Measurements from ENCODE around the gene PIK3CG. TPM values are rescaled to one million over a fixed set of nuclear protein-coding genes. Genes with fewer than 3 reads are reported as not detected.
"Not testable (repeated sequence)": the region's sequence is repeated elsewhere in the genome, so short reads cannot be mapped to it uniquely, and the experiment has no call there.

Gene PIK3CG
- total RNA-seq, 4 donors from 2014 or later, result 1.4 to 4.0 (median 2.5) TPM

- Histone ChIP-seq H3K27ac (no peak overlapping the region), H3K4me3 (no peak overlapping the region), H3K36me3 (no peaks in the 10 kb centered on the region), H3K27me3 (no peaks in the 10 kb centered on the region), H3K4me1 (no peaks in the 10 kb centered on the region), H3K9me3 (no peaks in the 10 kb centered on the region)
- 72 to 100% methylated on average over 2 of the region's 3 CpGs for WGBS, 2 donors (ENCODE audit: low coverage in 1 of 2)
- TF ChIP-seq CTCF (IDR thresholded peaks at IDR 0.05), result no peak
- TF ChIP-seq POLR2AphosphoS5 (IDR thresholded peaks at IDR 0.05), result no peak
- TF ChIP-seq EP300 (IDR thresholded peaks at IDR 0.05), result no peak
- no peak for TF ChIP-seq POLR2A (IDR thresholded peaks at IDR 0.05)
- no peak for ATAC-seq
Observed at GRCh38 chr7:106914018-106914607, 49.0 kb downstream of the PIK3CG start.

GRCh38 chr7:106915407-106915806 lies 50.3 kb downstream of the PIK3CG start:
- H3K27me3 ChIP-seq, result no peaks in the 10 kb centered on the region
- no peak for TF ChIP-seq POLR2AphosphoS5 (IDR thresholded peaks at IDR 0.05)
- TF ChIP-seq EP300 (IDR thresholded peaks at IDR 0.05), result no peak
- TF ChIP-seq POLR2A (IDR thresholded peaks at IDR 0.05), result no peak
- no peak for TF ChIP-seq CTCF (IDR thresholded peaks at IDR 0.05)
- H3K4me1 ChIP-seq, result no peaks in the 10 kb centered on the region
- H3K4me3 ChIP-seq, result no peak overlapping the region
- WGBS, 2 donors (ENCODE audit: low coverage in 1 of 2), result 61 to 64% methylated on average over 2 of the region's 2 CpGs
- ATAC-seq, result no peak
- H3K9me3 ChIP-seq, result peaks cover 0 to 5% (median 0%) of the 10 kb centered on the region in 3 donors
- no peak overlapping the region for H3K27ac ChIP-seq
- no peaks in the 10 kb centered on the region for H3K36me3 ChIP-seq

- H3K27ac ChIP-seq, result no peak overlapping the region
- no peak overlapping the region for H3K4me3 ChIP-seq
- WGBS, 2 donors (ENCODE audit: low coverage in 1 of 2), result 96% methylated on average over 4 of the region's 4 CpGs
- H3K4me1 ChIP-seq, result no peaks in the 10 kb centered on the region
- TF ChIP-seq POLR2A (IDR thresholded peaks at IDR 0.05), result no peak
- no peak for TF ChIP-seq EP300 (IDR thresholded peaks at IDR 0.05)
- TF ChIP-seq CTCF (IDR thresholded peaks at IDR 0.05), result no peak
- TF ChIP-seq POLR2AphosphoS5 (IDR thresholded peaks at IDR 0.05), result no peak
- no peaks in the 10 kb centered on the region for H3K36me3 ChIP-seq
- peaks cover 0 to 6% (median 0%) of the 10 kb centered on the region in 3 donors for H3K9me3 ChIP-seq
- H3K27me3 ChIP-seq, result no peaks in the 10 kb centered on the region
- ATAC-seq, result no peak
Observed at GRCh38 chr7:106915873-106916272, 50.8 kb downstream of the PIK3CG start.

- ATAC-seq, result no peak
- TF ChIP-seq EP300 (IDR thresholded peaks at IDR 0.05) (no peak), POLR2AphosphoS5 (IDR thresholded peaks at IDR 0.05) (no peak), CTCF (IDR thresholded peaks at IDR 0.05) (no peak), POLR2A (IDR thresholded peaks at IDR 0.05) (no peak)
- no peaks in the 10 kb centered on the region for H3K36me3 ChIP-seq
- 50 to 61% methylated on average over 1 of the region's 1 CpG for WGBS, 2 donors (ENCODE audit: low coverage in 1 of 2)
- no peak overlapping the region for H3K27ac ChIP-seq
- peaks cover 0 to 6% (median 0%) of the 10 kb centered on the region in 3 donors for H3K9me3 ChIP-seq
- H3K4me3 ChIP-seq, result no peak overlapping the region
- H3K27me3 ChIP-seq, result no peaks in the 10 kb centered on the region
- no peaks in the 10 kb centered on the region for H3K4me1 ChIP-seq
Observed at GRCh38 chr7:106916679-106917078, 51.6 kb downstream of the PIK3CG start.

DNA sequence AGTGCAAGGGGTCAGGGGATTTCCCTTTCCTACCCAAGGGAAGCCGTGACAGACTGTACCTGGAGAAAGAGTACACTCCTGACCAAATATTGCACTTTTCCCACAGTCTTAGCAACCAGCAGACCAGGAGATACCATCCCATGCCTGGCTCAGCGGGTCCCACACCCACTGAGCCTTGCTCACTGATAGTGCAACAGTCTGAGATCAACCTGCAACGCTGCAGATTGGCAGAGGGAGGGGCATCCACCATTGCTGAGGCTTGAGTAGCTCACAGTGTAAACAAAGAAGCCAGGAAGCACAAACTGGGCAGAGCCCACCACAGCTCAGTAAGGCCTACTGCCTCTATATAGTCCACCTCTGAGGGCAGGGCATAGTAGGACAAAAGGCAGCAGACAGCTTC lies 53.9 kb downstream of the PIK3CG start:
- H3K27ac ChIP-seq, result no peak overlapping the region
- H3K36me3 ChIP-seq, result no peaks in the 10 kb centered on the region
- TF ChIP-seq EP300 (IDR thresholded peaks at IDR 0.05), result no peak
- no peak for TF ChIP-seq POLR2AphosphoS5 (IDR thresholded peaks at IDR 0.05)
- no peak for TF ChIP-seq POLR2A (IDR thresholded peaks at IDR 0.05)
- TF ChIP-seq CTCF (IDR thresholded peaks at IDR 0.05), result no peak
- no peaks in the 10 kb centered on the region for H3K4me1 ChIP-seq
- no peak overlapping the region for H3K4me3 ChIP-seq
- H3K27me3 ChIP-seq, result no peaks in the 10 kb centered on the region
- ATAC-seq, result no peak
- H3K9me3 ChIP-seq, result peaks cover 0 to 6% (median 0%) of the 10 kb centered on the region in 3 donors
- 80% methylated on average over 1 of the region's 3 CpGs; no CpG with 5 or more reads in 1 of the 2 donors for WGBS, 2 donors (ENCODE audit: low coverage in 1 of 2)

DNA sequence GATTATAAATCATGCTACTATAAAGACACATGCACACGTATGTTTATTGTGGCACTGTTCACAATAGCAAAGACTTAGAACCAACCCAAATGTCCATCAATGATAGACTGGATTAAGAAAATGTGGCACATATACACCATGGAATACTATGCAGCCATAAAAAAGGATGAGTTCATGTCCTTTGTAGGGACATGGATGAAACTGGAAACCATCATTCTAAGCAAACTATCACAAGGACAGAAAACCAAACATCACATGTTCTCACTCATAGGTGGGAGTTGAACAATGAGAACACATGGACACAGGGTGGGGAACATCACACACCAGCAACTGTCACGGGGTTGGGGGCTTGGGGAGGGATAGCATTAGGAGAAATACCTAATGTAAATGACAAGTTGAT lies 59.4 kb downstream of the PIK3CG start:
- 71 to 100% methylated on average over 1 to 2 of the region's 2 CpGs for WGBS, 2 donors (ENCODE audit: low coverage in 1 of 2)

More for the DNA sequence above, 59.4 kb downstream of the PIK3CG start:
- H3K4me3 ChIP-seq, H3K9me3 ChIP-seq, H3K27me3 ChIP-seq, ATAC-seq, H3K4me1 ChIP-seq, H3K27ac ChIP-seq, H3K36me3 ChIP-seq: not testable (repeated sequence)
